GM13976 (cell line): Measurements from ENCODE around the gene ARFGEF2.
A peak's percentile ranks its signal among the peaks of the same experiment; 100 is the strongest.

Experiments
- DNase-seq: peaks from one replicate; pipeline ENCODE4 v3.0.0; 2012; ENCODE audit warnings: low spot score
- CTCF ChIP-seq: IDR thresholded peaks from 2 replicates; pipeline ENCODE4 v1.5.1; 2012; ENCODE audit warnings: borderline replicate concordance, mild to moderate bottlenecking; ENCODE audit not compliant: insufficient read depth; ENCODE audit errors: extremely low read depth, missing control alignments, control extremely low read depth
- in situ Hi-C: fragments of 300-500 bp; cut with MboI; formaldehyde crosslinking; loops from one replicate; pipeline ENCODE4 v1.12.0; 2022; ENCODE audit warnings: low sequenced_read_pairs, mixed read lengths, inconsistent platforms; ENCODE audit not compliant: unreplicated experiment

The ARFGEF2 gene

GRCh38 chr20:48898896-48899530 is 22.5 kb upstream of the ARFGEF2 start:
- DNase-seq: no peak
- in situ Hi-C loops: no loop called here
- TF ChIP-seq CTCF: no peak

DNA sequence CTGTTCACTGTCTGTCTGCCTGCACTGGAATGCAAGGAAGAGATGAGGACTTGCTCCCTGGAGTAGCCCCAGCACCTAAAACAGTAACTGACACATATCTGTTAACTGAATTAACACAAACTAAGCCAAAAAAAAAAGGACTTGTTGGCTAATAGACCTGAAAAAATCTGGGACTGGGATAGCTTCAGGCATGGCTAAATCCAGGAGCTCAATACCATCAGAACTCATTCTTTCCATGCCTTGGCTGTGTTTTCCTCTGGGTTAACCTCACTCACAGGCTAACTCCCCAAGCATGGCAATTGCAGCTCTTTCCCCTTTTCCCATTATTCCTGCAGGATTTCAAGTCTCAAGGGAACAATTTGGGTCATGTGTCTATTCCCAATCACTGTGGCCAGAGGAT is 21.6 kb upstream of the ARFGEF2 start:
- DNase-seq: no peak
- TF ChIP-seq CTCF: no peak
- in situ Hi-C loops: no loop called here

DNA sequence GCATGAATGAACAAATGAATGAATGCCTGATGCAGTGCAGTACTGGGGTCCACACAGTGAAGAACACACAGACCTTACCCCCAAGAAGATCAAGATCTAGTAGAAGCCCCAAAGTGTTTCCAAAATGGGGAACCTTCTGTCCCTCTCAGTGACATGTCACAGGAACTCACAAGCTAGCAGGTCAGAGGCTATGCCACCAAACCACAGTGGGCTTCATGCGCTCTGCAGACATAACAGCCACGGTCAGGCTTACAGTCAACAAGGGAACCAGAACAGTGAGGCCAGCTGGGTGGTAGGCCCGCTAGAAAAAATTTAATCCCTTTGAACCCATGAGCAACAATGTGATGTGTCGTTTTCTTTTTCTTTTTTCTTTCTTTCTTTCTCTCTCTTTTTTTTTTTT is 20.2 kb upstream of the ARFGEF2 start:
- in situ Hi-C loops: no loop called here
- TF ChIP-seq CTCF: no peak
- no peak for DNase-seq

DNA sequence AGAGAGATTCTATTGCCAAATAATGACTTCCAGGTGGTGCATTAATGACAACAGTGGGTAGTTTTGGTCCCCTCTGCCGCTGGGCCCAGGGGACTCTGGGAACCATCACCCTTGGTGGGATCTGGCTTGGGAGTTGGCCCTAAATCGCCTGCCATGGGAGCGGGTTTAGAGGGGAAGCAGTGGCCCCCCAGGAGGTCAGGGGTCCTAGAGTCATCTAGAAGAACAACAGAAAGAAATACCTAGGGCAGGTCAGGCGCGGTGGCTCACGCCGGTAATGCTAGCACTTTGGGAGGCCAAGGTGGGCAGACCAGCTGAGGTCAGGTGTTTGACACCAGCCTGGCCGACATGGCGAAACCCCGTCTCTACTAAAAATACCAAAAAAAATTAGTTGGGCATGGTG is 17.8 kb upstream of the ARFGEF2 start:
- no peak for TF ChIP-seq CTCF
- DNase-seq: no peak
- in situ Hi-C loops: no loop called here

GRCh38 chr20:48904566-48905296 is 16.8 kb upstream of the ARFGEF2 start:
- DNase-seq: peak; percentile 72
- TF ChIP-seq CTCF: peak; percentile 60
- in situ Hi-C loops: loop anchor here (5.0 kb wide), 1 partner anchor 247 kb away; no protein-coding TSS in a partner anchor

DNA sequence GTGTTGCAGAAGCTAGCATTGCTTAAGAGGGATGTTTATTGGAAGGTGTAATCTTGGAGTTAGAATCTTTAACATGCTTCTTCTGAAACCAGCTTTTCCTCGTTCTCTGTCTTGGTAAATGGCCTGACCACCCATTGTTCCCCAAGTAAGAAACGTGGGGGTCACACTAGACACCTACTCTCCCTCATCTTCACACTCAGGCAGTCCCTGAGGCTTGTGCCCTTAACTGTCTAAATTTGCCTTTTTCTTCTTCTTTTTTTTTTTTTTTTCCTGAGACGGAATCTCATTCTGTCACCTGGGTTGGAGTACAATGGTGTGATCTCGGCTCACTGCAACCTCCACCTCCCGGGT is 16.2 kb upstream of the ARFGEF2 start:
- no peak for DNase-seq
- in situ Hi-C loops: loop anchor here (5.0 kb wide), 1 partner anchor 248 kb away; no protein-coding TSS in a partner anchor
- no peak for TF ChIP-seq CTCF
